Endothelial cell of umbilical vein (primary cell): Measurements from ENCODE around the gene TCIRG1. TPM values are rescaled to one million over a fixed set of nuclear protein-coding genes. Genes with fewer than 3 reads are reported as not detected.

Experiments used
- BruUV-seq: library from RNA; stranded (reverse); fragments of 400-500 nt; replicated peaks from 2 replicates; lab custom pipeline; 2021; lab: Mats Ljungman, UMichigan
- CTCF ChIA-PET: fragments of 300-600, 350-600 bp; sonication (Branson Sonifier 250); formaldehyde crosslinking; loops from one replicate; lab custom pipeline; 2021; ENCODE audit warnings: antibody characterized with exemption, inconsistent platforms; lab: Charles Lee
- POLR2A ChIA-PET: fragments of 300-600, 350-600 bp; sonication (Branson Sonifier 250); formaldehyde crosslinking; loops from one replicate; lab custom pipeline; 2021; ENCODE audit warnings: antibody characterized with exemption, inconsistent platforms; lab: Charles Lee
- DNase-seq: peaks from one replicate; pipeline ENCODE4 v3.0.0-alpha.2; 2011; ENCODE audit warnings: low read depth, low spot score
- FAIRE-seq: peaks from 2 replicates; lab custom pipeline; 2011; peaks lifted over from hg19 to GRCh38; lab: Jason Lieb, UNC
- H2AFZ ChIP-seq: 2 replicates; pipeline ENCODE4 v1.6.0; 2012; ENCODE audit warnings: low read depth, low read length, control low read depth, inconsistent platforms
- H3K27ac ChIP-seq: 2 replicates; pipeline ENCODE4 v1.5.1; 2011; ENCODE audit warnings: low read depth, mild to moderate bottlenecking, control low read depth, low read length, moderate library complexity; ENCODE audit not compliant: insufficient read depth
- H3K27me3 ChIP-seq, 2 experiments: 2 replicates each; pipeline versions ENCODE4 v1.6.0 to v1.6.1; 2011; ENCODE audit warnings: low read length in 2 of 2, mixed read lengths in 1 of 2; ENCODE audit not compliant: control insufficient read depth in 2 of 2, insufficient read depth in 2 of 2
- H3K36me3 ChIP-seq, 2 experiments: 2 replicates in 1 of 2; 3 replicates in 1 of 2; pipeline ENCODE4 v1.5.1; 2011; ENCODE audit warnings: low read length in 2 of 2, mild to moderate bottlenecking in 1 of 2, moderate library complexity in 1 of 2; ENCODE audit not compliant: control insufficient read depth in 2 of 2, insufficient read depth in 2 of 2; ENCODE audit errors: extremely low read depth in 1 of 2
- H3K4me1 ChIP-seq: 3 replicates; pipeline ENCODE4 v1.5.1; 2011; ENCODE audit warnings: mild to moderate bottlenecking, low read length; ENCODE audit not compliant: control insufficient read depth, insufficient read depth; ENCODE audit errors: extremely low read depth
- H3K4me2 ChIP-seq: 2 replicates; pipeline ENCODE4 v1.6.1; 2011; ENCODE audit warnings: low read length, control low read depth, mixed read lengths; ENCODE audit not compliant: insufficient read depth
- H3K4me3 ChIP-seq, 3 experiments: fragments of 200-600 bp in 1 of 3; sonication (generic), shearing (Covaris generic) in 1 of 3; replicated peaks in 1 of 3; 2 replicates each; pipeline ENCODE4 v1.5.1; 2011 to 2016; ENCODE audit warnings: control low read depth in 3 of 3, low read length in 3 of 3, mild to moderate bottlenecking in 2 of 3, inconsistent platforms in 1 of 3, low read depth in 1 of 3, moderate library complexity in 1 of 3; ENCODE audit not compliant: insufficient read depth in 1 of 3
- H3K79me2 ChIP-seq: 2 replicates; pipeline ENCODE4 v1.6.0; 2012; ENCODE audit warnings: low read length, inconsistent platforms; ENCODE audit not compliant: control insufficient read depth, insufficient read depth
- H3K9ac ChIP-seq: replicated peaks from 2 replicates; pipeline ENCODE3; 2011; ENCODE audit warnings: low read length, control low read depth; ENCODE audit not compliant: insufficient read depth; ENCODE audit errors: extremely low read depth
- H3K9me1 ChIP-seq: replicated peaks from 3 replicates; pipeline ENCODE4 v1.6.0; 2011; ENCODE audit warnings: mild to moderate bottlenecking, low read length; ENCODE audit not compliant: control insufficient read depth, insufficient read depth; ENCODE audit errors: extremely low read depth
- H3K9me3 ChIP-seq: replicated peaks from 2 replicates; pipeline ENCODE4 v1.5.1; 2012; ENCODE audit warnings: low read length, inconsistent platforms; ENCODE audit not compliant: control insufficient read depth, insufficient read depth
- H4K20me1 ChIP-seq: replicated peaks from 2 replicates; pipeline ENCODE3; 2011; ENCODE audit warnings: mild to moderate bottlenecking, low read length; ENCODE audit not compliant: control insufficient read depth, insufficient read depth; ENCODE audit errors: extremely low read depth
- EZH2 ChIP-seq: IDR thresholded peaks from 2 replicates; pipeline ENCODE4 v1.6.1; 2012; ENCODE audit warnings: borderline replicate concordance, low read depth, mild to moderate bottlenecking, moderate library complexity, low read length, inconsistent platforms; ENCODE audit not compliant: severe bottlenecking
- FOS ChIP-seq: IDR thresholded peaks from 2 replicates; pipeline ENCODE4 v1.6.1; 2011; ENCODE audit warnings: mild to moderate bottlenecking, low read length, moderate library complexity, borderline replicate concordance; ENCODE audit not compliant: insufficient read depth
- GATA2 ChIP-seq: IDR thresholded peaks from 2 replicates; pipeline ENCODE4 v1.7.0; 2011; ENCODE audit warnings: low read depth, mild to moderate bottlenecking, moderate library complexity, mixed read lengths, low read length; ENCODE audit not compliant: insufficient read length, insufficient read depth
- JUN ChIP-seq: IDR thresholded peaks from 2 replicates; pipeline ENCODE4 v1.6.1; 2011; ENCODE audit warnings: borderline replicate concordance, low read depth; ENCODE audit not compliant: insufficient read length, insufficient read depth
- MYC ChIP-seq: IDR thresholded peaks from one replicate; pipeline ENCODE4 v1.6.1; 2011; ENCODE audit warnings: mild to moderate bottlenecking, low read depth, low read length
- POLR2A ChIP-seq: IDR thresholded peaks from 2 replicates; pipeline ENCODE4 v1.6.1; 2012; ENCODE audit warnings: low read depth, mild to moderate bottlenecking, control low read depth, low read length
- POLR2AphosphoS5 ChIP-seq: IDR thresholded peaks from 2 replicates; pipeline ENCODE4 v1.6.1; 2012; ENCODE audit warnings: low read depth, mild to moderate bottlenecking, control low read depth, low read length, moderate library complexity; ENCODE audit not compliant: insufficient read depth
- dilution Hi-C: fragments of 300-500 bp; cut with MboI; formaldehyde crosslinking; loops from one replicate; pipeline ENCODE4 v1.15.0; 2019; ENCODE audit warnings: low sequenced_read_pairs; ENCODE audit not compliant: extremely low pct_ligation_motif_present
- intact Hi-C: fragments of 100-400 bp; cut with micrococcal nuclease; formaldehyde crosslinking; loops from one replicate; pipeline ENCODE4 v1.10.0; 2022
- polyA plus RNA-seq, 4 experiments: library from polyadenylated mRNA; depleted of rRNA in 3 of 4; stranded (reverse) in 3 of 4; unstranded in 1 of 4; fragments of >200 nt; gene quantifications; 2 replicates each; pipeline versions ENCODE4 v1.2.1 to v1.2.3, GENCODE V29; 2011 to 2012; ENCODE audit warnings: missing spikeins in 1 of 4
- total RNA-seq: library from RNA; stranded (reverse); gene quantifications from 2 replicates; pipeline ENCODE4 v1.2.3, GENCODE V29; 2021
- TF ChIP-seq, protein P1 (sequence below): IDR thresholded peaks from 2 replicates; pipeline ENCODE4 v1.6.1; 2011; ENCODE audit not compliant: insufficient read depth, insufficient read length
- TF ChIP-seq, protein P2 (sequence below), 2 donors: IDR thresholded peaks; 1 replicate in 1 of 2; 2 replicates in 1 of 2; pipeline ENCODE4 v1.5.1; 2011; ENCODE audit warnings: low read length in 2 of 2, mild to moderate bottlenecking in 2 of 2, moderate library complexity in 2 of 2, control low read depth in 1 of 2, inconsistent platforms in 1 of 2, low read depth in 1 of 2; ENCODE audit not compliant: insufficient read depth in 1 of 2; ENCODE audit errors: extremely low read depth in 1 of 2

The TCIRG1 gene
- total and polyA plus RNA-seq, 2 donors (not counting 3 experiments of a cell fraction or from before 2014, with no cell fraction given): 134 to 183 TPM

DNA sequence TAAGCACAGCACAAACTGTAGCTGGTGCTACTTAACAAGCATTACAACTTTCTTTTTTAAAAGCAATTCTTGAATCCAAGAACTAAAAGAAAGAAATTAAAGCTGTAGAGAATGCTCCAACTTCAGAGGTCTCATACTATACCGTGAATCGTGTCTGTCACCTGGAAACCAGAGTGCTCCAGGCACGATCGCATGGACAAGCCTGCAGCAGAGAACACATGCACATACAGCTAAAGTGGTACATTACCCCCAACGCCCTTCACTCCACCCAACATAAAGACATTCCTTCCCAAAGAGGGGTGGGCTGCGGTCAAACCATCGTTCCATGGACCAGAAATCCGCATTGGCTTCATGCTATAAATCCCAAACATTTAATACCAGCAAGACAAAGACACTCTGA lies 50.9 kb downstream of the TCIRG1 start:
- POLR2A ChIA-PET: no interaction called here
- no peak overlapping the region for H3K4me3 ChIP-seq

More for the DNA sequence above, 50.9 kb downstream of the TCIRG1 start:
- no peak overlapping the region for H3K9ac ChIP-seq
- H3K27ac ChIP-seq: no peak overlapping the region
- H3K9me1 ChIP-seq: no peaks in the 10 kb centered on the region
- dilution Hi-C loops: no loop called here
- no peaks in the 10 kb centered on the region for H3K36me3 ChIP-seq
- no peaks in the 10 kb centered on the region for H3K79me2 ChIP-seq
- intact Hi-C loops: no loop called here
- BruUV-seq: no TSS peak
- no peak overlapping the region for H3K4me2 ChIP-seq
- no peaks in the 10 kb centered on the region for H3K4me1 ChIP-seq
- TF ChIP-seq, protein P1, sequence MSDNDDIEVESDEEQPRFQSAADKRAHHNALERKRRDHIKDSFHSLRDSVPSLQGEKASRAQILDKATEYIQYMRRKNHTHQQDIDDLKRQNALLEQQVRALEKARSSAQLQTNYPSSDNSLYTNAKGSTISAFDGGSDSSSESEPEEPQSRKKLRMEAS: no peak
- no peak for TF ChIP-seq GATA2
- no peak for TF ChIP-seq EZH2
- TF ChIP-seq, protein P2, sequence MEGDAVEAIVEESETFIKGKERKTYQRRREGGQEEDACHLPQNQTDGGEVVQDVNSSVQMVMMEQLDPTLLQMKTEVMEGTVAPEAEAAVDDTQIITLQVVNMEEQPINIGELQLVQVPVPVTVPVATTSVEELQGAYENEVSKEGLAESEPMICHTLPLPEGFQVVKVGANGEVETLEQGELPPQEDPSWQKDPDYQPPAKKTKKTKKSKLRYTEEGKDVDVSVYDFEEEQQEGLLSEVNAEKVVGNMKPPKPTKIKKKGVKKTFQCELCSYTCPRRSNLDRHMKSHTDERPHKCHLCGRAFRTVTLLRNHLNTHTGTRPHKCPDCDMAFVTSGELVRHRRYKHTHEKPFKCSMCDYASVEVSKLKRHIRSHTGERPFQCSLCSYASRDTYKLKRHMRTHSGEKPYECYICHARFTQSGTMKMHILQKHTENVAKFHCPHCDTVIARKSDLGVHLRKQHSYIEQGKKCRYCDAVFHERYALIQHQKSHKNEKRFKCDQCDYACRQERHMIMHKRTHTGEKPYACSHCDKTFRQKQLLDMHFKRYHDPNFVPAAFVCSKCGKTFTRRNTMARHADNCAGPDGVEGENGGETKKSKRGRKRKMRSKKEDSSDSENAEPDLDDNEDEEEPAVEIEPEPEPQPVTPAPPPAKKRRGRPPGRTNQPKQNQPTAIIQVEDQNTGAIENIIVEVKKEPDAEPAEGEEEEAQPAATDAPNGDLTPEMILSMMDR (IDR thresholded peaks at IDR 0.05; ENCODE audit: extremely low read depth in 1 of 2, insufficient read depth in 1 of 2, low read depth in 1 of 2, low read length in 2 of 2): no peak
- no peak for TF ChIP-seq JUN
- no peak for TF ChIP-seq POLR2A
- no peak for TF ChIP-seq POLR2AphosphoS5
- TF ChIP-seq MYC: no peak
- no peak for TF ChIP-seq FOS
- no peaks in the 10 kb centered on the region for H4K20me1 ChIP-seq
- CTCF ChIA-PET: interaction anchor here (2.0 kb wide), 1 partner anchor 119 kb away, joined by 4 read pairs; no protein-coding TSS in a partner anchor
- no peak overlapping the region for H2AFZ ChIP-seq
- DNase-seq (no peak), FAIRE-seq (no peak)
- H3K27me3 ChIP-seq: no peaks in the 10 kb centered on the region
- H3K9me3 ChIP-seq: no peaks in the 10 kb centered on the region
